Purkinje cell (primary cell): ENCODE measurements around the gene FAM32A. TPM values are rescaled to one million over a fixed set of nuclear protein-coding genes. Genes with fewer than 3 reads are reported as not detected.

ENCODE experiments used
- polyA plus RNA-seq: library from polyadenylated mRNA; unstranded; fragments of >200 nt; fragmentation: Nextera tagmentation; gene quantifications from 2 replicates; pipeline ENCODE4 v1.2.1, GENCODE V29; 2014

FAM32A gene
- polyA plus RNA-seq, result 61.8 and 79.9 TPM in 2 replicates

GRCh38 chr19:16185123-16185767, at the start of gene FAM32A:
FAM32A (plus strand) TSS chr19:16185410; CDS start chr19:16185443, 33 bp downstream.

GRCh38 chr19:16143399-16144215, 41.6 kb upstream of the FAM32A start, which contains the start of gene HSH2D:
HSH2D (plus strand) TSS chr19:16143685; CDS start chr19:16148751, 5,066 bp downstream.

GRCh38 chr19:16197622-16198369, 12.6 kb downstream of the FAM32A start, which contains the start of gene AP1M1:
AP1M1 (plus strand) TSS chr19:16197911; CDS start chr19:16198027, 116 bp downstream.

Other genes with a start within 250 kb of the FAM32A start
- not detected in 2 replicates for gene OR10H4, start 236.4 kb upstream of the FAM32A start, polyA plus RNA-seq
- gene TPM4, start 108.9 kb upstream of the FAM32A start, polyA plus RNA-seq, result 19.5 and 26.0 TPM in 2 replicates
- 14.8 and 20.2 TPM in 2 replicates for gene RAB8A, start 73.5 kb upstream of the FAM32A start, polyA plus RNA-seq
- gene HSH2D, start 41.7 kb upstream of the FAM32A start, polyA plus RNA-seq, result not detected in 2 replicates
- not detected in 2 replicates for gene CIB3, start 11.9 kb upstream of the FAM32A start, polyA plus RNA-seq
- gene AP1M1, start 12.5 kb downstream of the FAM32A start, polyA plus RNA-seq, result 8.9 and 9.0 TPM in 2 replicates
- gene KLF2, start 139.4 kb downstream of the FAM32A start, polyA plus RNA-seq, result not detected in 2 replicates